Liver (tissue), 9 donors: ENCODE data around the gene ZNF133. TPM values are rescaled to one million over a fixed set of nuclear protein-coding genes. Genes with fewer than 3 reads are reported as not detected.

ENCODE experiments used
- DNase-seq: peaks from one replicate; pipeline ENCODE4 v3.0.0-alpha.2; 2017; ENCODE audit warnings: low spot score
- H3K27ac ChIP-seq, 2 donors: one replicate each; pipeline ENCODE4 v1.7.0; 2013; ENCODE audit warnings: inconsistent platforms in 2 of 2, low read length in 2 of 2, control low read depth in 1 of 2, low read depth in 1 of 2, mild to moderate bottlenecking in 1 of 2
- H3K27me3 ChIP-seq, 4 donors: one replicate each; pipeline versions ENCODE4 v1.6.1 to v1.7.0; 2013; ENCODE audit warnings: low read length in 3 of 4, inconsistent platforms in 1 of 4, mild to moderate bottlenecking in 1 of 4, moderate library complexity in 1 of 4; ENCODE audit not compliant: control insufficient read depth in 4 of 4, insufficient read depth in 4 of 4
- H3K36me3 ChIP-seq, 4 donors: one replicate each; pipeline versions ENCODE4 v1.6.1 to v1.7.0; 2013; ENCODE audit warnings: low read length in 3 of 4, mild to moderate bottlenecking in 3 of 4, low read depth in 1 of 4, moderate library complexity in 1 of 4; ENCODE audit not compliant: control insufficient read depth in 4 of 4, insufficient read depth in 3 of 4
- H3K4me1 ChIP-seq, 4 donors: one replicate each; pipeline versions ENCODE4 v1.6.1 to v1.7.0; 2013; ENCODE audit warnings: low read length in 3 of 4, mild to moderate bottlenecking in 3 of 4, moderate library complexity in 1 of 4; ENCODE audit not compliant: control insufficient read depth in 4 of 4, insufficient read depth in 4 of 4
- H3K4me3 ChIP-seq, 3 donors: one replicate each; pipeline versions ENCODE4 v1.6.1 to v1.7.0; 2013; ENCODE audit warnings: low read length in 3 of 3, control low read depth in 1 of 3, low read depth in 1 of 3, mild to moderate bottlenecking in 1 of 3
- H3K9ac ChIP-seq, 2 donors: one replicate each; pipeline ENCODE4 v1.7.0; 2013; ENCODE audit warnings: low read length in 2 of 2, mild to moderate bottlenecking in 2 of 2, moderate library complexity in 2 of 2, control low read depth in 1 of 2, low read depth in 1 of 2
- H3K9me3 ChIP-seq, 4 donors: one replicate each; pipeline versions ENCODE4 v1.6.1 to v1.7.0; 2013; ENCODE audit warnings: low read length in 3 of 4; ENCODE audit not compliant: control insufficient read depth in 4 of 4
- CTCF ChIP-seq: fragments of 150-350 bp; IDR thresholded peaks from 2 replicates; pipeline ENCODE4 v1.5.1; 2017; ENCODE audit warnings: improper control_type of control experiment, low read depth, low read length; ENCODE audit not compliant: missing input control
- FOXA2 ChIP-seq: IDR thresholded peaks from 2 replicates; pipeline ENCODE4 v1.6.1; 2016; ENCODE audit warnings: antibody characterized with exemption
- HNF4A ChIP-seq, 2 donors: conservative IDR thresholded peaks; 2 replicates each; pipeline ENCODE4 v1.6.1; 2016; ENCODE audit warnings: antibody characterized with exemption in 2 of 2, mild to moderate bottlenecking in 2 of 2
- HNF4G ChIP-seq: IDR thresholded peaks from 2 replicates; pipeline ENCODE4 v1.6.1; 2016; ENCODE audit warnings: antibody characterized with exemption
- JUND ChIP-seq, 2 donors: IDR thresholded peaks; 2 replicates each; pipeline ENCODE4 v1.6.1; 2016; ENCODE audit warnings: antibody characterized with exemption in 2 of 2
- MAX ChIP-seq: IDR thresholded peaks from 2 replicates; pipeline ENCODE4 v1.6.1; 2016; ENCODE audit warnings: antibody characterized with exemption
- NR2F2 ChIP-seq: IDR thresholded peaks from 2 replicates; pipeline ENCODE4 v1.6.1; 2016; ENCODE audit warnings: antibody characterized with exemption
- RAD21 ChIP-seq, 2 donors: IDR thresholded peaks; 2 replicates each; pipeline ENCODE4 v1.6.1; 2016; ENCODE audit warnings: antibody characterized with exemption in 2 of 2, mild to moderate bottlenecking in 2 of 2
- RXRA ChIP-seq, 2 donors: IDR thresholded peaks; 2 replicates each; pipeline ENCODE4 v1.6.1; 2017 to 2018; ENCODE audit warnings: antibody characterized with exemption in 2 of 2, mild to moderate bottlenecking in 1 of 2
- SP1 ChIP-seq: IDR thresholded peaks from 2 replicates; pipeline ENCODE4 v1.6.1; 2018; ENCODE audit warnings: antibody characterized with exemption, mild to moderate bottlenecking
- TAF1 ChIP-seq: conservative IDR thresholded peaks from 2 replicates; pipeline ENCODE4 v1.6.1; 2016; ENCODE audit warnings: antibody characterized with exemption, mild to moderate bottlenecking
- YY1 ChIP-seq: IDR thresholded peaks from 2 replicates; pipeline ENCODE4 v1.6.1; 2016; ENCODE audit warnings: antibody characterized with exemption, mild to moderate bottlenecking
- WGBS: extraction: QIAGEN DNeasy Blood & Tissue Kit; methylation state at CpG from one replicate; pipeline ENCODE4 v1.1.7; 2013; 5-methylcytosine and 5-hydroxymethylcytosine counted together
- polyA plus RNA-seq, 2 donors: library from polyadenylated mRNA; stranded (reverse) in 1 of 2; unstranded in 1 of 2; fragments of 200-250 nt in 1 of 2; fragments of >200 nt in 1 of 2; fragmentation: Nextera tagmentation in 1 of 2; extraction: Ambion mirVana in 1 of 2; gene quantifications; one replicate each; pipeline versions ENCODE4 v1.2.1 to v1.2.3, GENCODE V29; 2013 to 2015
- total RNA-seq, 2 donors: library from RNA; depleted of rRNA; stranded (reverse); fragments of >200 nt; gene quantifications; one replicate each; pipeline ENCODE4 v1.2.3, GENCODE V29; 2014
- TF ChIP-seq, protein P1 (sequence below): IDR thresholded peaks from 2 replicates; pipeline ENCODE4 v1.6.1; 2016; ENCODE audit warnings: antibody characterized with exemption, mild to moderate bottlenecking
- TF ChIP-seq, protein P2 (sequence below): IDR thresholded peaks from 2 replicates; pipeline ENCODE4 v1.6.1; 2016; ENCODE audit warnings: antibody characterized with exemption
- donor health status: healthy.
- donor health status: healthy.
- donor health status: healthy.
- donor health status: healthy.
- donor health status: healthy.

ZNF133 gene
- total and polyA plus RNA-seq, 4 donors, result 3.4 to 9.5 (median 6.0) TPM

GRCh38 chr20:18310592-18310991 is 22.3 kb downstream of the ZNF133 start:
- TF ChIP-seq HNF4G (no peak), YY1 (no peak), NR2F2 (no peak), RAD21 (IDR thresholded peaks at IDR 0.05) (no peak), RXRA (IDR thresholded peaks at IDR 0.05) (no peak), HNF4A (conservative IDR thresholded peaks at IDR 0.05) (no peak), CTCF (no peak), JUND (IDR thresholded peaks at IDR 0.05) (no peak), MAX (no peak), SP1 (no peak)
- TF ChIP-seq, protein P1, sequence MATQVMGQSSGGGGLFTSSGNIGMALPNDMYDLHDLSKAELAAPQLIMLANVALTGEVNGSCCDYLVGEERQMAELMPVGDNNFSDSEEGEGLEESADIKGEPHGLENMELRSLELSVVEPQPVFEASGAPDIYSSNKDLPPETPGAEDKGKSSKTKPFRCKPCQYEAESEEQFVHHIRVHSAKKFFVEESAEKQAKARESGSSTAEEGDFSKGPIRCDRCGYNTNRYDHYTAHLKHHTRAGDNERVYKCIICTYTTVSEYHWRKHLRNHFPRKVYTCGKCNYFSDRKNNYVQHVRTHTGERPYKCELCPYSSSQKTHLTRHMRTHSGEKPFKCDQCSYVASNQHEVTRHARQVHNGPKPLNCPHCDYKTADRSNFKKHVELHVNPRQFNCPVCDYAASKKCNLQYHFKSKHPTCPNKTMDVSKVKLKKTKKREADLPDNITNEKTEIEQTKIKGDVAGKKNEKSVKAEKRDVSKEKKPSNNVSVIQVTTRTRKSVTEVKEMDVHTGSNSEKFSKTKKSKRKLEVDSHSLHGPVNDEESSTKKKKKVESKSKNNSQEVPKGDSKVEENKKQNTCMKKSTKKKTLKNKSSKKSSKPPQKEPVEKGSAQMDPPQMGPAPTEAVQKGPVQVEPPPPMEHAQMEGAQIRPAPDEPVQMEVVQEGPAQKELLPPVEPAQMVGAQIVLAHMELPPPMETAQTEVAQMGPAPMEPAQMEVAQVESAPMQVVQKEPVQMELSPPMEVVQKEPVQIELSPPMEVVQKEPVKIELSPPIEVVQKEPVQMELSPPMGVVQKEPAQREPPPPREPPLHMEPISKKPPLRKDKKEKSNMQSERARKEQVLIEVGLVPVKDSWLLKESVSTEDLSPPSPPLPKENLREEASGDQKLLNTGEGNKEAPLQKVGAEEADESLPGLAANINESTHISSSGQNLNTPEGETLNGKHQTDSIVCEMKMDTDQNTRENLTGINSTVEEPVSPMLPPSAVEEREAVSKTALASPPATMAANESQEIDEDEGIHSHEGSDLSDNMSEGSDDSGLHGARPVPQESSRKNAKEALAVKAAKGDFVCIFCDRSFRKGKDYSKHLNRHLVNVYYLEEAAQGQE, result no peak
- peaks cover 3 to 16% (median 12%) of the 10 kb centered on the region in 4 donors for H3K36me3 ChIP-seq

DNA sequence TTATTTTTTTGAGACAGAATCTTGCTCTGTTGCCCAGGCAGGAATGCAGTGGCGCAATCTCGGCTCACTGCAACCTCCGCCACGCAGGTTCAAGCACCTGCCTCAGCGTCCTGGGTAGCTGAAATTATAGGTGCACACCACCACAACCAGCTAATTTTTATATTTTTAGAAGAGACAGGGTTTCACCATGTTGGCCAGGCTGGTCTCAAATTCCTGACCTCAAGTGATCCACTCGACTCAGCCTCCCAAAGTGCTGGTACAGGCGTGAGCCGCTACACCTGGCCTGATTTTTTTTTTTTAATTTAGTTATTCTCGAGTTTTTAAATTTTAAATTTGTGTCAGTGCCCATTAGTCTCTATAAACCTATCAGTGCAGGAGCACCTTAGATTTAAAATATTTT is 24.4 kb downstream of the ZNF133 start:
- Histone ChIP-seq H3K9ac (no peak overlapping the region), H3K27me3 (no peaks in the 10 kb centered on the region), H3K9me3 (no peaks in the 10 kb centered on the region), H3K36me3 (peaks cover 3 to 30% (median 18%) of the 10 kb centered on the region in 4 donors), H3K27ac (no peak overlapping the region), H3K4me3 (no peak overlapping the region), H3K4me1 (no peaks in the 10 kb centered on the region)
- DNase-seq, result no peak
- 96% methylated on average over 9 of the region's 9 CpGs for WGBS
- TF ChIP-seq JUND (IDR thresholded peaks at IDR 0.05) (no peak), FOXA2 (no peak), RAD21 (IDR thresholded peaks at IDR 0.05) (no peak), TAF1 (no peak)

More at GRCh38 chr20:18310592-18310991, 22.3 kb downstream of the ZNF133 start:
- DNase-seq, result no peak
- no peak overlapping the region for H3K4me3 ChIP-seq
- no peak overlapping the region for H3K9ac ChIP-seq
- no peaks in the 10 kb centered on the region for H3K4me1 ChIP-seq
- H3K27ac ChIP-seq, result no peak overlapping the region
- H3K27me3 ChIP-seq, result no peaks in the 10 kb centered on the region
- H3K9me3 ChIP-seq, result no peaks in the 10 kb centered on the region

DNA sequence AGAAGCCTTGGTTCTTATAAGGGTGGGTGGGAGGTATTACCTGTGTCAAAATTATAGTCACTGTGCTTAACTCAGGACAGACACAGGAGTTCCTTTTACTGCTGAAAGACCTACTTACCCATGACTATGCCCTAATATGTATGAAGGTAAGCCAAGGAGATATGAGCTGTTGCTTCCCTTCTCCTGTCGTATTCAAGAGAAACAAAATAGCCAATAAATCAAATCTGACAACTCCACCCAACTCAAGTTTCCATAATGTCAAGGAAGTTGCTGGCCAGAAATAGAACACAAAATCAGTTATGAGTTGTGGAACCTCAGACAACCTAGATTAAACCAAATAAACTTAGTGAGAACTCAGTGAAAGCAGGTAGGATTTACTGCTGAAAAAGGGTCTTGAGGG is 25.1 kb downstream of the ZNF133 start:
- 82% methylated on average over 1 of the region's 1 CpG for WGBS
- H3K9me3 ChIP-seq, result no peaks in the 10 kb centered on the region
- no peak overlapping the region for H3K4me3 ChIP-seq
- no peaks in the 10 kb centered on the region for H3K27me3 ChIP-seq
- no peak overlapping the region for H3K9ac ChIP-seq
- no peak overlapping the region for H3K27ac ChIP-seq
- no peaks in the 10 kb centered on the region for H3K4me1 ChIP-seq
- DNase-seq, result no peak
- peaks cover 3 to 30% (median 18%) of the 10 kb centered on the region in 4 donors for H3K36me3 ChIP-seq
- TF ChIP-seq CTCF, result no peak
- TF ChIP-seq, protein P2, sequence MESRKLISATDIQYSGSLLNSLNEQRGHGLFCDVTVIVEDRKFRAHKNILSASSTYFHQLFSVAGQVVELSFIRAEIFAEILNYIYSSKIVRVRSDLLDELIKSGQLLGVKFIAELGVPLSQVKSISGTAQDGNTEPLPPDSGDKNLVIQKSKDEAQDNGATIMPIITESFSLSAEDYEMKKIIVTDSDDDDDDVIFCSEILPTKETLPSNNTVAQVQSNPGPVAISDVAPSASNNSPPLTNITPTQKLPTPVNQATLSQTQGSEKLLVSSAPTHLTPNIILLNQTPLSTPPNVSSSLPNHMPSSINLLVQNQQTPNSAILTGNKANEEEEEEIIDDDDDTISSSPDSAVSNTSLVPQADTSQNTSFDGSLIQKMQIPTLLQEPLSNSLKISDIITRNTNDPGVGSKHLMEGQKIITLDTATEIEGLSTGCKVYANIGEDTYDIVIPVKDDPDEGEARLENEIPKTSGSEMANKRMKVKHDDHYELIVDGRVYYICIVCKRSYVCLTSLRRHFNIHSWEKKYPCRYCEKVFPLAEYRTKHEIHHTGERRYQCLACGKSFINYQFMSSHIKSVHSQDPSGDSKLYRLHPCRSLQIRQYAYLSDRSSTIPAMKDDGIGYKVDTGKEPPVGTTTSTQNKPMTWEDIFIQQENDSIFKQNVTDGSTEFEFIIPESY, result no peak
- TF ChIP-seq TAF1, result no peak
- TF ChIP-seq HNF4G, result no peak
- no peak for TF ChIP-seq YY1
- no peak for TF ChIP-seq MAX
- no peak for TF ChIP-seq SP1
- no peak for TF ChIP-seq NR2F2
- no peak for TF ChIP-seq RAD21 (IDR thresholded peaks at IDR 0.05)
- no peak for TF ChIP-seq HNF4A (conservative IDR thresholded peaks at IDR 0.05)
- TF ChIP-seq JUND (IDR thresholded peaks at IDR 0.05), result no peak
